ENCODE results near the gene IFNW1.

Gene IFNW1

GRCh38 chr9:21104787-21105186, 36.8 kb downstream of the IFNW1 start:
- DNase-seq, result no peak

DNA sequence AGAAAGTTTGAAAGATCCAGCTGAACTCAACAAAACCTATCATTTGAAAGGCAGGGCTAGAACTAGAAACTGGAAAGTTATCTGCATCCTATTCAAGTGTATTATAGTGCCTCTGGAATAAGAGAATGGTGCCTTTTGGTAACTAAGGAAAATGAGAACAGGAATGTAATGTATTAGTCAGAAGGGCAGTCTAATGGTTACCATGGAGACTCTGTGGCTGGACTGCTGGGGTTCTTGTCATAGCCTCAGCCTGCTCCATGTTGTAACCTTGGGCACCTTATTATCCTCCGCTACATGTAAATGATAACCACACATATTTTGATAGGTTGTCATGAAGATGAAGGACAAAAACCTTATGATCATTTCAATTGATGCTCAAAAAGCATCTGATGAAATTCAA, 39.3 kb downstream of the IFNW1 start:
- no peak for DNase-seq

DNA sequence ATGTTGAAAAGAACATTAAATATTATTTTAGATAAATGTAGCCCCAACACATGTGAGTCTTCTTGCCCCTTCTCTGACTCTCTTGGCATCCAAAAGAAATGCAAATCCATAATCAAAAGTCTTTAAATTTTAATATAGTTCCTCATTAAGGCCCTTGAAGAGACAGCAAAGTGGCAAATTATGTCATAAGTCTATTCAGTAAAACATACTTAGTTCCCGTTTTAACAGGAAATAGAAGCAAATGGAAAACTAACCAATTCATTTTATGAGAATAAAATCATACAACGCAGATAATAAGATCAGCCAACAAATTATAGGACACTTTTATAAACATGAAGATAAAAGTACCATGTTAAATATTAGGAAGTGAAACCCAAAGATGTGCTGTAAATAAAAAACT, 43.8 kb downstream of the IFNW1 start:
- DNase-seq, result no peak

DNA sequence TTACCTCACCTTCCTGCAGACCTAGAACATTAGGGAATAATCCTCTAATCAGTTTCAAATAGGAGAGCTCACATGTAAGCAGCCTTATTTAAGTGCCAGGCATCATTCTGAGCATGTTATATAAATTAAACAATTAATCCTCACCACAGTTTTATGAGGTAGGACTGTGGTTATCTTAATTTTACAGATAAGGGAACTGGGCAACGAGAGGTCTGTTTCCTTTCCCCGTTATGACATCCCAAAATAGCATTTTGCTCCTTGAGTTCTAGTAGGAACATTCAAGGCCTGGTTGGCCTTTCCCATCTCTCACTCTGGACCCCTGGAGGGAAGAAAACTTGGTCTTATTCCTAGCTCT, 44.8 kb downstream of the IFNW1 start:
- no peak for DNase-seq

GRCh38 chr9:21096172-21096900, 45.3 kb downstream of the IFNW1 start:
- peak; percentile 5 to 23 for DNase-seq

- DNase-seq, result no peak
Measured at GRCh38 chr9:21095561-21095960, 46.1 kb downstream of the IFNW1 start.

Data from activated CD4-positive, alpha-beta T cell treated with anti-CD3 and anti-CD28 coated beads, Interleukin-2, amount 50 U/mL, for 4 hours (primary cell).